Lower lobe of right lung (tissue), 2 donors: ENCODE data around the gene MCL1. TPM values are rescaled to one million over a fixed set of nuclear protein-coding genes. Genes with fewer than 3 reads are reported as not detected.
"Not testable (repeated sequence)": the region's sequence is repeated elsewhere in the genome, so short reads cannot be mapped to it uniquely, and the experiment has no call there.

ENCODE experiments used
- ATAC-seq, 2 donors: fragments of 200-7000 bp; cut with Tn5 transposase; one replicate each; pipeline ENCODE4 v1.9.1; 2020 to 2022; ENCODE audit warnings: mild to moderate bottlenecking in 2 of 2, moderate library complexity in 2 of 2
- DNase-seq: peaks from one replicate; pipeline ENCODE4 v3.0.0-alpha.2; 2020
- H3K27ac ChIP-seq: fragments of 200-600 bp; one replicate; pipeline ENCODE4 v1.8.0; 2022
- H3K27me3 ChIP-seq: fragments of 200-600 bp; one replicate; pipeline ENCODE4 v1.8.0; 2022; ENCODE audit warnings: low read depth
- H3K36me3 ChIP-seq: fragments of 200-600 bp; one replicate; pipeline ENCODE4 v1.8.0; 2022; ENCODE audit warnings: mild to moderate bottlenecking
- H3K4me1 ChIP-seq: fragments of 200-600 bp; one replicate; pipeline ENCODE4 v1.8.0; 2022
- H3K4me3 ChIP-seq: fragments of 200-600 bp; one replicate; pipeline ENCODE4 v1.8.0; 2022; ENCODE audit warnings: mild to moderate bottlenecking
- H3K9me3 ChIP-seq: fragments of 200-600 bp; one replicate; pipeline ENCODE4 v1.8.0; 2022
- intact Hi-C: fragments of 100-400 bp; cut with DNase I; formaldehyde crosslinking; loops from one replicate; pipeline ENCODE4 v1.11.0; 2022
- total RNA-seq: library from RNA; stranded (reverse); fragmentation: NEBNext Ultra II Directional; extraction: Animal tissue kit (Norgen Biotek cat#: 25700); gene quantifications from one replicate; pipeline ENCODE4 v1.2.1, GENCODE V29; 2021
- TF ChIP-seq, protein P1 (sequence below): fragments of 200-600 bp; IDR thresholded peaks from one replicate; pipeline ENCODE4 v1.8.0; 2022; ENCODE audit warnings: antibody characterized with exemption, mild to moderate bottlenecking
- donor health status: DM: no; HTN: yes; CAD: no; lungs with severe emphysema.

MCL1 gene
- total RNA-seq, 1 donor from 2014 or later: 387 TPM

DNA sequence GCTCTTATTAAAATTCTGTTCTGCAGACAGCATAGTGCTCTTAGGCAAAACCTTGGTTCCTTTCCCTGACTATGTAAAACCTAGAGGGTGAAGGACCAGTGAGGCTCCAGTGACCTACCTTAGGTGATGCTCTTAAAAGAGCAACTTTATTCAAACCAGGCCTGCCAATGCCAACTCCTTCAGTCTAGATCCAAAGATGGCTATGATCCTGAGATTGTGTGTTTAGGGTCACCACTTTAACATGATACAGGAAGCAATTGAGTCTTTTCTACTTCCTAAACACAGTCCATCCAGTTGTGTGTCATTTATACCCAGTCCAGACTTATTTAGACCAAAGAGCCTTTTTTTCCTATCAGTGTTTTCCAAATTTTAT lies 10.8 kb downstream of the MCL1 start:
- Histone ChIP-seq H3K27me3 (no peaks in the 10 kb centered on the region), H3K27ac (peak overlapping the region; percentile 99), H3K9me3 (no peaks in the 10 kb centered on the region), H3K4me3 (peak overlapping the region; percentile 51), H3K36me3 (peaks cover 31% of the 10 kb centered on the region), H3K4me1 (peaks cover 100% of the 10 kb centered on the region)
- TF ChIP-seq, protein P1, sequence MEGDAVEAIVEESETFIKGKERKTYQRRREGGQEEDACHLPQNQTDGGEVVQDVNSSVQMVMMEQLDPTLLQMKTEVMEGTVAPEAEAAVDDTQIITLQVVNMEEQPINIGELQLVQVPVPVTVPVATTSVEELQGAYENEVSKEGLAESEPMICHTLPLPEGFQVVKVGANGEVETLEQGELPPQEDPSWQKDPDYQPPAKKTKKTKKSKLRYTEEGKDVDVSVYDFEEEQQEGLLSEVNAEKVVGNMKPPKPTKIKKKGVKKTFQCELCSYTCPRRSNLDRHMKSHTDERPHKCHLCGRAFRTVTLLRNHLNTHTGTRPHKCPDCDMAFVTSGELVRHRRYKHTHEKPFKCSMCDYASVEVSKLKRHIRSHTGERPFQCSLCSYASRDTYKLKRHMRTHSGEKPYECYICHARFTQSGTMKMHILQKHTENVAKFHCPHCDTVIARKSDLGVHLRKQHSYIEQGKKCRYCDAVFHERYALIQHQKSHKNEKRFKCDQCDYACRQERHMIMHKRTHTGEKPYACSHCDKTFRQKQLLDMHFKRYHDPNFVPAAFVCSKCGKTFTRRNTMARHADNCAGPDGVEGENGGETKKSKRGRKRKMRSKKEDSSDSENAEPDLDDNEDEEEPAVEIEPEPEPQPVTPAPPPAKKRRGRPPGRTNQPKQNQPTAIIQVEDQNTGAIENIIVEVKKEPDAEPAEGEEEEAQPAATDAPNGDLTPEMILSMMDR: no peak
- ATAC-seq: peak; percentile 3 to 12
- no peak for DNase-seq
- intact Hi-C loops: no loop called here

DNA sequence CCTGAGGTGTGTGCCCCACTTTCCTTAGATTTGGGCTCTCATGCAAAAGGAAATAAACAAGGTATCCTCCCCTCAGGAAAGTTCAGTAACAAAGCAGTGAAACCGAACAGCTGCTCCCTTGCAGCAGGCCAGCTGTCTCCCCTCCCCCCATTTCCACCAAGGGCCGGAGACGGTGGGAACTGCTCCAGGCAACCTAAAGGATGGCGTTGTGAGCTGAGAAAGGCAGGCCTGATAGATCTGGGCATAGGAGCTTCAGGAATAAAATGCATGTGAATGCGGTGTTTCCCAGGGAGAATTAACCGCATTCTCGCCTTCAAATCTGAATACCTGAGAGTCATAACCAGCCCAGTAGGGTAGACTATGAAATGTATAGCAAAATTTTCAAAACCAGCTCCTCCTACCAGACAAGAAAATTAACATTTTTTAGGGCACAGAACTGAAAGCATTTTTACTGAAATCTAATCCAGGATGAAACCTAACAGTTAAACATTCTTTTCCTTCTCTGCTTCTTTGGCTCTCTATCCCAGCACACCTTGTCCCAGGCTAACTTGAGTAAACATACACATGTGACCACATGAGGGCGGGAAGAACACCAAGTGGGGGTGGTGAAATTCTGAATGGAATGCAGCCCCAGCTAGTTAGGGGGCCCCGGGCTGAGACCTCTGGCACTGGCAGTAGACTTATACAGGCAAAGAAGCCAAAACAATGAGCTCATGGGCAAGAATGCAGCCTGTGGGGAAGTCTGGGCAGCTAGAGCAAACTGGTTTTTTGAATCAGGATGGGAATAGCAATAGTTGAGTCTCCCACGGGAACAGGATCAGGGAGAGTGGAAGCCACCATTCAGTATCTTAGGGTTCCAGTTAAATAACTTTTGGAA lies 11.5 kb downstream of the MCL1 start:
- Histone ChIP-seq H3K4me3 (peak overlapping the region; percentile 51), H3K27ac (peak overlapping the region; percentile 99), H3K36me3 (peaks cover 25% of the 10 kb centered on the region), H3K9me3 (no peaks in the 10 kb centered on the region), H3K4me1 (peaks cover 100% of the 10 kb centered on the region), H3K27me3 (no peaks in the 10 kb centered on the region)
- TF ChIP-seq, protein P1: no peak
- ATAC-seq (peak; percentile 68 to 79), DNase-seq (peak; percentile 91)
- intact Hi-C loops: no loop called here

DNA sequence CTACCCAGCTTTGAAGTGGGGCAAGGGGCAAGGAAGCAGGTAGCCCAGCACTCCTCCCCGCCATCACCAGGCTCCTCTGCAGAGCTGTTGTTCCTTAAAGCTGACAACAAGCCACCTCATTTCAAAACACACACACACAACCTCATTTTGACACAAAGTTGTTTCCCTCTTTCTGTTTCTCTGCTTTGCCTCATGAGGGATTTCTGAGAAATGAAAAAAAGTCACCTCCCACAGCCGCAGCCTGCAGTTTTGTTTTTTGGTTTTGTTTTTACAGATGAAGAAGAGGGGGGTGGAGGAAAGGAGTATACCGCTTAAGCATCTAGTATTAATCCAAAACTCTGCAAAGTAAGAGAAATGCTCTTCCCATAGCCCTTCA lies 12.1 kb downstream of the MCL1 start:
- Histone ChIP-seq H3K4me3 (peak overlapping the region; percentile 51), H3K4me1 (peaks cover 100% of the 10 kb centered on the region), H3K9me3 (no peaks in the 10 kb centered on the region), H3K27ac (peak overlapping the region; percentile 99), H3K36me3 (peaks cover 19% of the 10 kb centered on the region), H3K27me3 (no peaks in the 10 kb centered on the region)
- ATAC-seq (peak; percentile 0 to 1), DNase-seq (no peak)
- TF ChIP-seq, protein P1: no peak
- intact Hi-C loops: no loop called here

DNA sequence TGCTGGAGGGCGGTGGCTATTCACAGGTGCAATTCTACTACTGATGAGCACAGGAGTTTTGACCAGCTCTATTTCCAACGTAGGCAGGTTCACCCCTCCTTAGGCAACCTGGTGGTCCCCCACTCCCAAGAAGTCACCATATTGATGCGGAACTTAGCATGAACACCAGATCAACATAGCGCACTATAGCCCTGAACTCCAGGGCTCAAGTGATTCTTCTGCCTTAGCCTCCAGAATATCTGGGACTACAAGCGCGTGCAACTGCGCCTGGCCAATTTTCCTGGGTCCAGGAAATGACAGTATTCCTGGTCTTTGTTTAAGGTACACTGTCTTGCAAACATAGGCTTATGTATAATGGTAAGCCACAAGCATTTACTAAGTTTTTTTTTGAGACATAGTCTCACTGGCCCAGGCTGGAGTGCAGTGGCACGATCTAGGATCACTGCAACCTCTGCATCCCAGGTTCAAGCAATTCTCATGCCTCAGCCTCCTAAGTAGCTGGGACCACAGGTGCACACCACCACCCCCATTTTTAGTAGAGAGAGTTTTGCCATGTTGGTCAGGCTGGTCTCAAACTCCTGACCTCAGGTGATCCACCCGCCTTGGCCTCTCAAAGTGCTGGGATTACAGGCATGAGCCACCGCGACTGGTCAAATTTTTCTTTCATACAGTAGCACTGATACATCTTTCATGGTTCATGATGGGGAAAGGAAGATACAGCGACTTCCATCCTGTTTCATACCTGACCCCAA lies 12.6 kb downstream of the MCL1 start:
- Histone ChIP-seq H3K27me3 (no peaks in the 10 kb centered on the region), H3K27ac (peak overlapping the region; percentile 99), H3K4me1 (peaks cover 98% of the 10 kb centered on the region), H3K36me3 (peaks cover 13% of the 10 kb centered on the region), H3K4me3 (peak overlapping the region; percentile 51), H3K9me3 (no peaks in the 10 kb centered on the region)
- TF ChIP-seq, protein P1: no peak
- intact Hi-C loops: no loop called here
- no peak for DNase-seq
- ATAC-seq: no peak

DNA sequence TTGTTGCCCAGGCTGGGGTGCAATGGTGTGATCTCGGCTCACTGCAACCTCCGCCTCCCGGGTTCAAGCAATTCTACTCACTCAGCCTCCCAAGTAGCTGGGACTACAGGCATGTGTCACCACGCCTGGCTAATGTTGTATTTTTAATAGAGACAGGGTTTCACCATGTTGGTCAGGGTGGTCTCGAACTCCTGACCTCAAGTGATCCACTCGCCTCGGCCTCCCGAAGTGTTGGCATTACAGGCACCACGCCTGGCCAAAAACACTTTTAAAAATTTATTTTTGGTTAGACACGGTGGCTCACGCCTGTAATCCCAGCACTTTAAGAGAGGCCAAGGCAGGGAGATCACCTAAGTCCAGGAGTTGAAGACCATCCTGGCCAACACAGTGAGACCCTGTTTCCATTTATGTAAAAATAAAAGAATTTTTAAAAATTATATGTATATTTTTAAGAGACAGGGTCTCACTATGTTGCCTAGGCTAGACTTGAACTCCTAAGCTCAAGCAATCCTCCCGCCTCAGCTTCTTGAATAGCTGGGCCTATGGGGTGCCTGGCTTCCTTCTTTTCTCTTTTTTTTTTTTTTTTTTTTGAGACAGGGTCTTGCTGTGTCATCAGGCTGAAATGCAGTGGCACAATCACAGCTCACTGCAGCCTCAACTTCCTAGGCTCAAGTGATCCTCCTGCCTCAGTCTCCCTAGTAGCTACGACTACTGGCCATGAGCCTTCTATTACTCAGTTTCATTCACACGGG lies 14.0 kb downstream of the MCL1 start:
- DNase-seq, H3K36me3 ChIP-seq, H3K27me3 ChIP-seq, intact Hi-C loops, H3K4me3 ChIP-seq, H3K9me3 ChIP-seq, ATAC-seq: not testable (repeated sequence)
- Histone ChIP-seq H3K4me1 (peaks cover 89% of the 10 kb centered on the region), H3K27ac (peak overlapping the region; percentile 99)
